Glutamatergic neuron (in vitro differentiated cells): Measurements from ENCODE around the gene PPM1L. TPM values are rescaled to one million over a fixed set of nuclear protein-coding genes. Genes with fewer than 3 reads are reported as not detected.

Source experiments
- DNase-seq: peaks from one replicate; pipeline ENCODE4 v3.0.0; 2022
- H3K27ac Mint-ChIP-seq: one replicate; pipeline ENCODE4 v1.8.0; 2020; ENCODE audit warnings: mild to moderate bottlenecking, mixed read lengths, inconsistent platforms; ENCODE audit not compliant: unreplicated experiment
- H3K27me3 Mint-ChIP-seq: one replicate; pipeline ENCODE4 v1.8.0; 2020; ENCODE audit warnings: mild to moderate bottlenecking, moderate library complexity, mixed read lengths, inconsistent platforms; ENCODE audit not compliant: unreplicated experiment
- H3K36me3 Mint-ChIP-seq: one replicate; pipeline ENCODE4 v1.8.0; 2020; ENCODE audit warnings: mild to moderate bottlenecking, mixed read lengths, inconsistent platforms; ENCODE audit not compliant: unreplicated experiment
- H3K4me1 Mint-ChIP-seq: one replicate; pipeline ENCODE4 v1.8.0; 2020; ENCODE audit warnings: mild to moderate bottlenecking, low read depth, mixed read lengths, inconsistent platforms; ENCODE audit not compliant: unreplicated experiment
- H3K4me3 Mint-ChIP-seq: one replicate; pipeline ENCODE4 v1.8.0; 2020; ENCODE audit warnings: mild to moderate bottlenecking, mixed read lengths, inconsistent platforms; ENCODE audit not compliant: unreplicated experiment
- H3K9me3 Mint-ChIP-seq: one replicate; pipeline ENCODE4 v1.8.0; 2020; ENCODE audit warnings: mild to moderate bottlenecking, moderate library complexity, mixed read lengths, inconsistent platforms; ENCODE audit not compliant: unreplicated experiment
- total RNA-seq: library from RNA; stranded (reverse); fragmentation: NEBNext Ultra II Directional; extraction: Animal tissue kit (Norgen Biotek cat#: 25700); gene quantifications from one replicate; pipeline ENCODE4 v1.2.1, GENCODE V29; 2021; ENCODE audit not compliant: unreplicated experiment
- TF ChIP-seq, protein P1 (sequence below): fragments of 200-600 bp; sonication (generic); IDR thresholded peaks from one replicate; pipeline ENCODE4 v1.5.0; 2021; ENCODE audit not compliant: partially characterized antibody, unreplicated experiment

Gene PPM1L
- total RNA-seq, 1 donor from 2014 or later, result 81.4 TPM

DNA sequence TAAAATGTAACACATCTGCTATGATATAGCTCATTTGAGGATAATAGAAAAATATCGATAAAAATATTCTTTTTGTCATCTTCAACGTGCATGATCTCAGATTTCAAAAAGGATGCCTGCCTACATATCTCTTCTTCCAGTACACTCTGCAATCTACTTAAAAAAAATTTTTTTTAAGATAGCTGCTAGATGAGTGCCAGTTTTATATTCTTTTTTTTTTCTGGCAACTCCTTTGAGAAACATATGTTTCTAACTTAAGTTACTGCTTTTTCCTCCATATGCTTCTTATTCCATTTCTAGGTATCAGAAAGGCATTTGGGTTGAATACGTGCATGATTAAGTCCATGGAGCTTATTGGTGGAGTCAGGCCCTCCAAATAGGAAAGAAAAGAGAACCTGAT lies 160.4 kb downstream of the PPM1L start:
- H3K4me1 Mint-ChIP-seq, result peaks cover 14% of the 10 kb centered on the region
- H3K27me3 Mint-ChIP-seq, result no peaks in the 10 kb centered on the region
- H3K4me3 Mint-ChIP-seq, result no peak overlapping the region
- no peak for DNase-seq
- H3K36me3 Mint-ChIP-seq, result no peaks in the 10 kb centered on the region
- H3K9me3 Mint-ChIP-seq, result no peaks in the 10 kb centered on the region
- TF ChIP-seq, protein P1, sequence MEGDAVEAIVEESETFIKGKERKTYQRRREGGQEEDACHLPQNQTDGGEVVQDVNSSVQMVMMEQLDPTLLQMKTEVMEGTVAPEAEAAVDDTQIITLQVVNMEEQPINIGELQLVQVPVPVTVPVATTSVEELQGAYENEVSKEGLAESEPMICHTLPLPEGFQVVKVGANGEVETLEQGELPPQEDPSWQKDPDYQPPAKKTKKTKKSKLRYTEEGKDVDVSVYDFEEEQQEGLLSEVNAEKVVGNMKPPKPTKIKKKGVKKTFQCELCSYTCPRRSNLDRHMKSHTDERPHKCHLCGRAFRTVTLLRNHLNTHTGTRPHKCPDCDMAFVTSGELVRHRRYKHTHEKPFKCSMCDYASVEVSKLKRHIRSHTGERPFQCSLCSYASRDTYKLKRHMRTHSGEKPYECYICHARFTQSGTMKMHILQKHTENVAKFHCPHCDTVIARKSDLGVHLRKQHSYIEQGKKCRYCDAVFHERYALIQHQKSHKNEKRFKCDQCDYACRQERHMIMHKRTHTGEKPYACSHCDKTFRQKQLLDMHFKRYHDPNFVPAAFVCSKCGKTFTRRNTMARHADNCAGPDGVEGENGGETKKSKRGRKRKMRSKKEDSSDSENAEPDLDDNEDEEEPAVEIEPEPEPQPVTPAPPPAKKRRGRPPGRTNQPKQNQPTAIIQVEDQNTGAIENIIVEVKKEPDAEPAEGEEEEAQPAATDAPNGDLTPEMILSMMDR, result no peak
- H3K27ac Mint-ChIP-seq, result no peak overlapping the region

DNA sequence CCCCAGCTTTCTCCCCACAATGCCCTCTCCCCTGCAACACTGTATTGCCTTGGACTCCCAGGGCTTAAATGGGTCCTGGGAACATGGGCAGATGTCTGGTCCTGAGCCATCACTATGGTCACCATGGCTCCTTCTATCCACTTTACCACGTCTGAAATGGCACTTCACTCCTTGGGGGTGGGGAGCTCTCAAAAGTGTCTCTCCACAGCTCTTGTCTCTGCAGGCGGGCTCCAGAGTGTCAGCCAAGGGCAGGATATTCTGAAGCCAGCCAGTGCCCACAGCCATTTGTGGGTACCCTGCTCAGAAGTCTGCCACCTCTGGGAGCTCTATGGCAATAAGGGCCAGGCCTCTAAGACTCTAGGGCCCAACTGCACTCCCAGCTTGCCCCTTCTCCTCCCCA lies 163.9 kb downstream of the PPM1L start:
- Mint-ChIP-seq H3K27me3 (no peaks in the 10 kb centered on the region), H3K27ac (peak overlapping the region; percentile 19), H3K36me3 (no peaks in the 10 kb centered on the region), H3K4me1 (peaks cover 14% of the 10 kb centered on the region), H3K9me3 (no peaks in the 10 kb centered on the region), H3K4me3 (no peak overlapping the region)
- TF ChIP-seq, protein P1, result no peak
- DNase-seq, result no peak

DNA sequence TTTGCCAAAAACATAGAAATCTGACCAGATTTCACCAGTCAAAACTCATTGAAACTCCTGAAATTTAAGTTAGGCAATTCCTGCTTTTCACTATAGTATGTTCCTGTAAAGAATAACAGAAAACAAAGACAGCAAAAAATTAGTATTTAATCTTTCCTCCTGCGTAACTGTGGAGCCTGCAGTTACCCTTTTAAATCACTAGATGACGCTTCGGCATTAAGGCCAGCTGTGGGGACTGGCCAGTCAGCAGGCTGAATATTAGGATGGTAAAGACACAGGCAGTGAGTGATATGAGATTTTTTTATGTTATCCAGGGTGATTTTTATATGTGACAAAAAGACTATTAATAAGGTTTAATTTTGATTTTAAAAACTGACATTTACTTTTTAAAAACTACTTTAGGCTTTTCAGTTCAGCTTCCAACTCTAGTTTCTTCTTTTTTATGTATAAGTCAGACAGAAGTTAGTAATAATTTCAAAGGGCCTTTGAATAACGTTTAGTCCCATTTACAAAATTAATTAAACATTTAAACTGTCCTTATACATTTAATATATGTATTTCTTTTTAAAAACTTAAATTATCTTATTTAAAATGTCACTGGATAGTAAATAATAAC lies 165.1 kb downstream of the PPM1L start:
- Mint-ChIP-seq H3K27me3 (no peaks in the 10 kb centered on the region), H3K27ac (no peak overlapping the region), H3K4me3 (no peak overlapping the region), H3K4me1 (peaks cover 14% of the 10 kb centered on the region), H3K9me3 (no peaks in the 10 kb centered on the region), H3K36me3 (no peaks in the 10 kb centered on the region)
- peak; percentile 41 for DNase-seq
- TF ChIP-seq, protein P1, result peak; percentile 80

DNA sequence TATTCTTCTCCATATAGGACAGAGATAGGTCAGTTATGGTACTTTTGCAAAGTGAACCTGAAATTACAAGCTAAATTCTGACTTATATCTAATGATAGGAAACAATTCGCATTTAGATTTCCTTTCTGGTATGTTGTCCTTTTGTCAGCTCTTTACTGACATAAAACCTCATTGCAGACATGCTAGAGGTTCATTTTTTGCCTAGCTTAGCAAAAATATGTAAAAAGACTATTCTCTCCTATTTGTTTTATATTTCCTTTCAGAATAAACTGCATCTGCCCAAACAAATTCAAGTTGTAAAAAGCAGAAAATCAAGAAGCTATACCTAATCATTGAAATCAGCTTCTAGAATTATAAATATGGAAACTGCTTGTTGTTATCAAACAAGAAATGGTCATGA lies 168.7 kb downstream of the PPM1L start:
- no peaks in the 10 kb centered on the region for H3K27me3 Mint-ChIP-seq
- H3K4me1 Mint-ChIP-seq, result peaks cover 18% of the 10 kb centered on the region
- H3K27ac Mint-ChIP-seq, result no peak overlapping the region
- H3K36me3 Mint-ChIP-seq, result no peaks in the 10 kb centered on the region
- DNase-seq, result no peak
- no peaks in the 10 kb centered on the region for H3K9me3 Mint-ChIP-seq
- TF ChIP-seq, protein P1, result no peak
- no peak overlapping the region for H3K4me3 Mint-ChIP-seq

DNA sequence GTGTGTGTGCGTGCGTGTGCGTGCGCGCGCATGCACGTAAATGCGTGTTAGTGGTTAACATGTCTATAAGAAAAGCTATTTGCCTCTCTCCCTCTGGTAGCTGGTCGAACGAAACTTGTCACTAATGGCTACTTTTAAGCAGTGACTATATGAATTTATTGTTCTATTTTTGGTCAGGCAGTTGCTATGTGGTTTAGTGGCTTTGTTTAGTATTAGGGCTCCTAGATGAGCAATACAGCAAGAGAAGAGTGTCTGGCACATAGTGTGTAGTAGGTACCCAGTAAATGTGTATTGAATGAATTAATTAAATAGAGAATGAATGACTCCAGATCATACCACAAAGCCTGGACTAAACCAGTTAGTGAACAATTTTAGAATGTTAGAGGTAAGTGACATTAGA lies 171.6 kb downstream of the PPM1L start:
- Mint-ChIP-seq H3K27me3 (no peaks in the 10 kb centered on the region), H3K9me3 (no peaks in the 10 kb centered on the region), H3K4me1 (peaks cover 9% of the 10 kb centered on the region), H3K4me3 (no peak overlapping the region), H3K27ac (no peak overlapping the region), H3K36me3 (no peaks in the 10 kb centered on the region)
- TF ChIP-seq, protein P1, result no peak
- DNase-seq, result no peak
